B cell (primary cell): ENCODE results near the gene SERGEF. TPM values are rescaled to one million over a fixed set of nuclear protein-coding genes. Genes with fewer than 3 reads are reported as not detected.

Source experiments
- ATAC-seq: fragments of 200-7000 bp; cut with Tn5 transposase; one replicate; pipeline ENCODE4 v1.10.0; 2021; ENCODE audit warnings: low read depth, mild to moderate bottlenecking, moderate number of reproducible peaks, moderate library complexity
- CTCF ChIA-PET: fragments of 350-600 bp; sonication (Branson Sonifier 250); formaldehyde crosslinking; loops from one replicate; lab custom pipeline; 2021; ENCODE audit warnings: antibody characterized with exemption, inconsistent platforms; lab: Charles Lee
- POLR2A ChIA-PET: fragments of 350-600 bp; sonication (Branson Sonifier 250); formaldehyde crosslinking; loops from one replicate; lab custom pipeline; 2021; ENCODE audit warnings: antibody characterized with exemption; lab: Charles Lee
- DNase-seq: peaks from one replicate; pipeline ENCODE4 v3.0.0; 2013
- H2AFZ ChIP-seq: 2 replicates; pipeline ENCODE4 v1.6.1; 2012; ENCODE audit warnings: mild to moderate bottlenecking, low read depth, low read length; ENCODE audit not compliant: insufficient read depth, poor library complexity, severe bottlenecking
- H3K27ac ChIP-seq, 2 donors: 1 replicate in 1 of 2; 2 replicates in 1 of 2; pipeline ENCODE4 v1.5.1; 2012 to 2013; ENCODE audit warnings: low read length in 2 of 2, mild to moderate bottlenecking in 2 of 2, moderate library complexity in 1 of 2
- H3K27me3 ChIP-seq, 4 experiments: fragments of 200-600 bp in 1 of 4; sonication (generic) in 1 of 4; replicated peaks in 1 of 4; 1 replicate in 2 of 4; 2 replicates in 2 of 4; pipeline versions ENCODE4 v1.6.1 to v1.7.0; 2013 to 2016; ENCODE audit warnings: low read length in 3 of 4, mild to moderate bottlenecking in 2 of 4, mixed read lengths in 1 of 4, moderate library complexity in 1 of 4; ENCODE audit not compliant: insufficient read depth in 4 of 4, control insufficient read depth in 3 of 4; ENCODE audit errors: control extremely low read depth in 1 of 4
- H3K36me3 ChIP-seq, 2 experiments: replicated peaks in 1 of 2; 1 replicate in 1 of 2; 2 replicates in 1 of 2; pipeline versions ENCODE4 v1.6.1 to v1.7.1; 2013; ENCODE audit warnings: low read length in 1 of 2; ENCODE audit not compliant: insufficient read depth in 2 of 2, control insufficient read depth in 1 of 2; ENCODE audit errors: control extremely low read depth in 1 of 2, extremely low read depth in 1 of 2
- H3K4me1 ChIP-seq, 2 donors: fragments of 200-600 bp in 1 of 2; sonication (generic) in 1 of 2; 1 replicate in 1 of 2; 2 replicates in 1 of 2; pipeline versions ENCODE4 v1.5.1 to v1.6.1; 2013 to 2017; ENCODE audit warnings: low read length in 2 of 2; ENCODE audit not compliant: control insufficient read depth in 2 of 2, insufficient read depth in 2 of 2
- H3K4me2 ChIP-seq: replicated peaks from 2 replicates; pipeline ENCODE3; 2012; ENCODE audit warnings: mild to moderate bottlenecking, low read depth, low read length; ENCODE audit not compliant: poor library complexity, severe bottlenecking
- H3K4me3 ChIP-seq, 5 experiments: fragments of 200-600 bp in 1 of 5; sonication (generic) in 1 of 5; 1 replicate in 3 of 5; 2 replicates in 2 of 5; pipeline versions ENCODE4 v1.5.1 to v1.7.0; 2011 to 2016; ENCODE audit warnings: low read length in 4 of 5, mild to moderate bottlenecking in 4 of 5, low read depth in 2 of 5, control low read depth in 1 of 5, moderate library complexity in 1 of 5; ENCODE audit not compliant: insufficient read depth in 1 of 5; ENCODE audit errors: control extremely low read depth in 1 of 5, extremely low read depth in 1 of 5
- H3K79me2 ChIP-seq: fragments of 200-600 bp; sonication (generic); one replicate; pipeline ENCODE4 v1.6.0; 2016; ENCODE audit warnings: low read length; ENCODE audit not compliant: control insufficient read depth, insufficient read depth
- H3K9ac ChIP-seq: fragments of 200-600 bp; sonication (generic); 2 replicates; pipeline ENCODE4 v1.6.1; 2017; ENCODE audit warnings: mild to moderate bottlenecking, low read length, moderate library complexity
- H3K9me3 ChIP-seq, 3 donors: one replicate each; pipeline versions ENCODE4 v1.6.1 to v1.7.1; 2013; ENCODE audit warnings: low read length in 2 of 3; ENCODE audit not compliant: control insufficient read depth in 2 of 3, insufficient read depth in 1 of 3; ENCODE audit errors: control extremely low read depth in 1 of 3
- H4K20me1 ChIP-seq: 2 replicates; pipeline ENCODE4 v1.6.0; 2012; ENCODE audit warnings: mild to moderate bottlenecking, low read length; ENCODE audit not compliant: insufficient read depth, control insufficient read depth, poor library complexity, severe bottlenecking
- H3K27ac Mint-ChIP-seq: one replicate; pipeline ENCODE4 v1.8.0; 2021; ENCODE audit warnings: mixed read lengths
- H3K27me3 Mint-ChIP-seq: one replicate; pipeline ENCODE4 v1.8.0; 2021; ENCODE audit warnings: mixed read lengths
- H3K4me1 Mint-ChIP-seq: one replicate; pipeline ENCODE4 v1.8.0; 2021; ENCODE audit warnings: mixed read lengths
- H3K4me3 Mint-ChIP-seq: one replicate; pipeline ENCODE4 v1.8.0; 2021; ENCODE audit warnings: mixed read lengths
- H3K9me3 Mint-ChIP-seq: one replicate; pipeline ENCODE4 v1.8.0; 2022; ENCODE audit warnings: mixed read lengths; ENCODE audit not compliant: insufficient read depth
- EZH2 ChIP-seq: IDR thresholded peaks from 2 replicates; pipeline ENCODE4 v1.6.1; 2012; ENCODE audit warnings: borderline replicate concordance, low read depth, mild to moderate bottlenecking, moderate library complexity, low read length; ENCODE audit not compliant: insufficient read depth, poor library complexity, severe bottlenecking
- WGBS: methylation state at CpG from one replicate; pipeline ENCODE4 v1.1.5; 2013; ENCODE audit warnings: missing lambda C conversion rate; ENCODE audit not compliant: insufficient coverage; 5-methylcytosine and 5-hydroxymethylcytosine counted together
- intact Hi-C: fragments of 100-400 bp; cut with micrococcal nuclease; formaldehyde crosslinking; loops from one replicate; pipeline ENCODE4 v1.10.0; 2022
- polyA plus RNA-seq: library from polyadenylated mRNA; depleted of rRNA; stranded (reverse); fragments of >200 nt; gene quantifications from 2 replicates; pipeline ENCODE4 v1.2.3, GENCODE V29; 2012
- total RNA-seq, 2 donors: library from RNA; stranded (reverse); fragments of 120-200 nt in 1 of 2; gene quantifications; 1 replicate in 1 of 2; 2 replicates in 1 of 2; pipeline versions ENCODE4 v1.2.3 to v1.2.4, GENCODE V29; 2013 to 2022
- TF ChIP-seq, protein P1 (sequence below): fragments of 200-600 bp; IDR thresholded peaks from one replicate; pipeline ENCODE4 v1.8.0; 2022; ENCODE audit warnings: antibody characterized with exemption, mild to moderate bottlenecking

Gene SERGEF
- total and polyA plus RNA-seq, 2 donors (not counting 1 experiment from before 2014, with no cell fraction given), result 24.2 to 54.3 TPM

DNA sequence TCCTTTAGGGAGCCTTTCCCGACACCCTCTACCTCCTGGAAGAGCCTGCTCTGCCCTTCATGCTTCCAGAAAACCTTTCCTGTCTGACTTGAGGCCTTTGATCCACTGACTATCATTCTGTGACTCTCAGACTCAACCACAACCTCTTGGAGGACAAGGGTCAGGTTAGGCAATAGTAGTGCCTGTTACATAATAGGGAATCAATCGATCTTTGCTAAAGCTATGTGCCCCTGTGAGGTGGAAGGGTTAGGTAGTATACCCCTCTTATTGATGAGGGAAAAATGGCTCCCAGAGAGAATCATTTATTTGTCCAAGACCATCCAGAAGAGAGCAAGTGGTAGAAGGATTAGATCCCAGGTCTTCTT is 262.1 kb downstream of the SERGEF start:
- Histone ChIP-seq H3K79me2 (no peaks in the 10 kb centered on the region), H3K9ac (no peak overlapping the region), H3K36me3 (no peaks in the 10 kb centered on the region), H4K20me1 (no peaks in the 10 kb centered on the region), H3K9me3 (no peaks in the 10 kb centered on the region), H3K4me2 (no peak overlapping the region), H2AFZ (no peak overlapping the region), H3K4me1 (no peaks in the 10 kb centered on the region), H3K27ac (no peak overlapping the region), H3K27me3 (no peaks in the 10 kb centered on the region), H3K4me3 (no peak overlapping the region)
- POLR2A ChIA-PET, result no interaction called here
- CTCF ChIA-PET, result no interaction called here
- Mint-ChIP-seq H3K27me3 (peaks cover 40% of the 10 kb centered on the region), H3K4me3 (no peak overlapping the region), H3K4me1 (no peaks in the 10 kb centered on the region), H3K27ac (no peak overlapping the region), H3K9me3 (no peaks in the 10 kb centered on the region)
- intact Hi-C loops, result no loop called here
- TF ChIP-seq, protein P1, sequence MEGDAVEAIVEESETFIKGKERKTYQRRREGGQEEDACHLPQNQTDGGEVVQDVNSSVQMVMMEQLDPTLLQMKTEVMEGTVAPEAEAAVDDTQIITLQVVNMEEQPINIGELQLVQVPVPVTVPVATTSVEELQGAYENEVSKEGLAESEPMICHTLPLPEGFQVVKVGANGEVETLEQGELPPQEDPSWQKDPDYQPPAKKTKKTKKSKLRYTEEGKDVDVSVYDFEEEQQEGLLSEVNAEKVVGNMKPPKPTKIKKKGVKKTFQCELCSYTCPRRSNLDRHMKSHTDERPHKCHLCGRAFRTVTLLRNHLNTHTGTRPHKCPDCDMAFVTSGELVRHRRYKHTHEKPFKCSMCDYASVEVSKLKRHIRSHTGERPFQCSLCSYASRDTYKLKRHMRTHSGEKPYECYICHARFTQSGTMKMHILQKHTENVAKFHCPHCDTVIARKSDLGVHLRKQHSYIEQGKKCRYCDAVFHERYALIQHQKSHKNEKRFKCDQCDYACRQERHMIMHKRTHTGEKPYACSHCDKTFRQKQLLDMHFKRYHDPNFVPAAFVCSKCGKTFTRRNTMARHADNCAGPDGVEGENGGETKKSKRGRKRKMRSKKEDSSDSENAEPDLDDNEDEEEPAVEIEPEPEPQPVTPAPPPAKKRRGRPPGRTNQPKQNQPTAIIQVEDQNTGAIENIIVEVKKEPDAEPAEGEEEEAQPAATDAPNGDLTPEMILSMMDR, result no peak
- no peak for TF ChIP-seq EZH2
- DNase-seq (no peak), ATAC-seq (no peak)
- 75% methylated on average over 2 of the region's 2 CpGs for WGBS

DNA sequence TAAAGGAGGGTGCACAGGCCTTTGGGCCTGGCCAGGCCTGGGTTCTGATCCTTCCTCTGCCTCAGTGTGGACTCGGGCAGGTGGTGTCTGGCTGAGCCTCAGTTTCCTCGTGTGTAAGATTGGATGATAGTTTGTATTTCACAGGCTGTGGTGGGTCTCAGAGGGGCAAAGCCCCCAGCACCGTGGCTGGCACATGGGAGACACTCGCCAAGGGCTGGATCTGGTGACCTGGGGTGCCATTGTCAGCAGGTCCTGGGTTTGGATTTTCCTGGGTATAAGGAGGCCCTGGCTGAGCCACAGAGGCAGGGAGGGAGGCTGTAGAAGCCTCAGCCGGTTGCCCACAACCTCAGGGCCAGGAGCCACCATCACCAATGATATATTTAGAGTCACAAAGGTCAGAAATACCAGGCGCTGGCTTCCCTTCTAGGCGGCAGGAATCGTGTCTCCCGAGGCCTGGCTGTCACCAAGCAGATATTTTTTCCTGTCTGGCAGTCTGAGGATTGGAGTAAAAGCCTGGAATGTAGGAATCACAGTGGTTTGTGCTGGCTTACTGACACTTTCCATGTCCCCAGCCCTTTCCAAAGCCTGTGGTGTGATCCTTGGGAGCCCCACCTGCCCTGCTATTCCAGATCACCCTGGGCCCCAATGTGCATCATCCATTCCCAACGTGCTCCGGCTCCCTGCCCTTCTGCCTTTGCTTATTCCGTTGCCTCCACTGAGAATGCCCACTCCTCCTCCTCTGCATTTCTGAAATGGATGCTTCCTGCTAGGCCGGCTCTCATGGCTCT is 262.6 kb downstream of the SERGEF start:
- H2AFZ ChIP-seq, result no peak overlapping the region
- no peaks in the 10 kb centered on the region for H3K27me3 ChIP-seq
- DNase-seq (no peak), ATAC-seq (no peak)
- Mint-ChIP-seq H3K4me3 (no peak overlapping the region), H3K9me3 (no peaks in the 10 kb centered on the region), H3K4me1 (no peaks in the 10 kb centered on the region), H3K27ac (no peak overlapping the region), H3K27me3 (peaks cover 38% of the 10 kb centered on the region)
- no peak overlapping the region for H3K9ac ChIP-seq
- no peaks in the 10 kb centered on the region for H4K20me1 ChIP-seq
- H3K4me2 ChIP-seq, result no peak overlapping the region
- H3K27ac ChIP-seq, result no peak overlapping the region
- no peaks in the 10 kb centered on the region for H3K36me3 ChIP-seq
- 66% methylated on average over 9 of the region's 13 CpGs for WGBS
- intact Hi-C loops, result no loop called here
- no peak overlapping the region for H3K4me3 ChIP-seq
- no peaks in the 10 kb centered on the region for H3K9me3 ChIP-seq
- H3K79me2 ChIP-seq, result no peaks in the 10 kb centered on the region
- CTCF ChIA-PET, result no interaction called here
- TF ChIP-seq, protein P1, result no peak
- TF ChIP-seq EZH2, result no peak
- POLR2A ChIA-PET, result no interaction called here
- H3K4me1 ChIP-seq, result no peaks in the 10 kb centered on the region
